ENCODE measurements around the gene LSAMP. TPM values are rescaled to one million over a fixed set of nuclear protein-coding genes. Genes with fewer than 3 reads are reported as not detected.
A peak's percentile ranks its signal among the peaks of the same experiment; 100 is the strongest.

The LSAMP gene
- total RNA-seq, 1 experiment from 2014 or later: 0.16 TPM

- peak; percentile 38 for DNase-seq
- Histone ChIP-seq H3K9me3 (no peaks in the 10 kb centered on the region), H3K27me3 (no peaks in the 10 kb centered on the region), H3K36me3 (no peaks in the 10 kb centered on the region), H3K4me3 (no peak overlapping the region)
Measured at GRCh38 chr3:116188231-116188785, 257.0 kb downstream of the LSAMP start.

- DNase-seq: no peak
- H3K9me3 ChIP-seq: no peaks in the 10 kb centered on the region
- no peak overlapping the region for H3K4me3 ChIP-seq
- no peaks in the 10 kb centered on the region for H3K27me3 ChIP-seq
- H3K36me3 ChIP-seq: no peaks in the 10 kb centered on the region
Measured at GRCh38 chr3:116186049-116186448, 259.2 kb downstream of the LSAMP start.

GRCh38 chr3:116181159-116181558, 264.1 kb downstream of the LSAMP start:
- no peak for DNase-seq
- H3K36me3 ChIP-seq: no peaks in the 10 kb centered on the region
- H3K9me3 ChIP-seq: no peaks in the 10 kb centered on the region
- H3K27me3 ChIP-seq: no peaks in the 10 kb centered on the region
- H3K4me3 ChIP-seq: no peak overlapping the region

GRCh38 chr3:116179091-116179490, 266.2 kb downstream of the LSAMP start:
- no peaks in the 10 kb centered on the region for H3K9me3 ChIP-seq
- H3K4me3 ChIP-seq: no peak overlapping the region
- no peak for DNase-seq
- H3K27me3 ChIP-seq: no peaks in the 10 kb centered on the region
- H3K36me3 ChIP-seq: no peaks in the 10 kb centered on the region

GRCh38 chr3:116176974-116177555, 268.2 kb downstream of the LSAMP start:
- Histone ChIP-seq H3K9me3 (no peaks in the 10 kb centered on the region), H3K36me3 (no peaks in the 10 kb centered on the region), H3K4me3 (no peak overlapping the region), H3K27me3 (no peaks in the 10 kb centered on the region)
- DNase-seq: no peak

- peaks cover 2% of the 10 kb centered on the region; the same call in 1 of the 2 replicates for H3K27me3 ChIP-seq
- H3K4me3 ChIP-seq: no peak overlapping the region
- no peak for DNase-seq
- no peaks in the 10 kb centered on the region for H3K36me3 ChIP-seq
- H3K9me3 ChIP-seq: no peaks in the 10 kb centered on the region
Measured at GRCh38 chr3:116166121-116166520, 279.2 kb downstream of the LSAMP start.

- no peak overlapping the region for H3K4me3 ChIP-seq
- no peaks in the 10 kb centered on the region for H3K36me3 ChIP-seq
- no peaks in the 10 kb centered on the region for H3K9me3 ChIP-seq
Measured at GRCh38 chr3:116165641-116166040, 279.6 kb downstream of the LSAMP start.

GRCh38 chr3:116165135-116165534, 280.2 kb downstream of the LSAMP start:
- no peak for DNase-seq
- no peaks in the 10 kb centered on the region for H3K36me3 ChIP-seq
- no peaks in the 10 kb centered on the region for H3K27me3 ChIP-seq

More at GRCh38 chr3:116165641-116166040, 279.6 kb downstream of the LSAMP start:
- H3K27me3 ChIP-seq: peaks cover 2% of the 10 kb centered on the region; the same call in 1 of the 2 replicates
- no peak for DNase-seq

GRCh38 chr3:116164039-116164438, 281.2 kb downstream of the LSAMP start:
- no peaks in the 10 kb centered on the region for H3K36me3 ChIP-seq
- H3K9me3 ChIP-seq: no peaks in the 10 kb centered on the region
- H3K4me3 ChIP-seq: no peak overlapping the region
- no peaks in the 10 kb centered on the region for H3K27me3 ChIP-seq
- DNase-seq: no peak

More at GRCh38 chr3:116165135-116165534, 280.2 kb downstream of the LSAMP start:
- no peaks in the 10 kb centered on the region for H3K9me3 ChIP-seq
- no peak overlapping the region for H3K4me3 ChIP-seq

GRCh38 chr3:116161575-116162525, 283.4 kb downstream of the LSAMP start:
- Histone ChIP-seq H3K4me3 (no peak overlapping the region), H3K27me3 (no peaks in the 10 kb centered on the region; the same call in 1 of the 2 replicates), H3K36me3 (no peaks in the 10 kb centered on the region), H3K9me3 (no peaks in the 10 kb centered on the region)
- no peak for DNase-seq

GRCh38 chr3:116160594-116160993, 284.7 kb downstream of the LSAMP start:
- H3K4me3 ChIP-seq: no peak overlapping the region
- no peaks in the 10 kb centered on the region for H3K36me3 ChIP-seq

GRCh38 chr3:116155841-116156240, 289.4 kb downstream of the LSAMP start:
- H3K36me3 ChIP-seq: no peaks in the 10 kb centered on the region
- H3K9me3 ChIP-seq: no peaks in the 10 kb centered on the region
- H3K27me3 ChIP-seq: no peaks in the 10 kb centered on the region; the same call in 1 of the 2 replicates
- no peak overlapping the region for H3K4me3 ChIP-seq
- no peak for DNase-seq

More at GRCh38 chr3:116160594-116160993, 284.7 kb downstream of the LSAMP start:
- H3K27me3 ChIP-seq: no peaks in the 10 kb centered on the region; the same call in 1 of the 2 replicates
- DNase-seq: no peak
- H3K9me3 ChIP-seq: no peaks in the 10 kb centered on the region

GRCh38 chr3:116154389-116154788, 290.9 kb downstream of the LSAMP start:
- Histone ChIP-seq H3K4me3 (no peak overlapping the region), H3K36me3 (no peaks in the 10 kb centered on the region), H3K27me3 (no peaks in the 10 kb centered on the region; the same call in 1 of the 2 replicates), H3K9me3 (no peaks in the 10 kb centered on the region)
- no peak for DNase-seq

- no peak for DNase-seq
- Histone ChIP-seq H3K27me3 (no peaks in the 10 kb centered on the region; the same call in 1 of the 2 replicates), H3K9me3 (no peaks in the 10 kb centered on the region), H3K4me3 (no peak overlapping the region), H3K36me3 (no peaks in the 10 kb centered on the region)
Measured at GRCh38 chr3:116153174-116153573, 292.1 kb downstream of the LSAMP start.

- Histone ChIP-seq H3K27me3 (no peaks in the 10 kb centered on the region), H3K9me3 (peaks cover 2% of the 10 kb centered on the region; the same call in 1 of the 2 replicates), H3K4me3 (no peak overlapping the region), H3K36me3 (no peaks in the 10 kb centered on the region)
- DNase-seq: no peak
Measured at GRCh38 chr3:116150655-116151167, 294.6 kb downstream of the LSAMP start.

GRCh38 chr3:116148881-116149851, 296.1 kb downstream of the LSAMP start:
- no peak for DNase-seq
- H3K4me3 ChIP-seq: no peak overlapping the region
- H3K36me3 ChIP-seq: no peaks in the 10 kb centered on the region
- H3K27me3 ChIP-seq: no peaks in the 10 kb centered on the region
- peaks cover 2% of the 10 kb centered on the region; the same call in 1 of the 2 replicates for H3K9me3 ChIP-seq

All from MG63 (cell line).